Erythroblast (primary cell): ENCODE data around the gene CTIF.

Experiments
- GATA1 ChIP-seq: IDR thresholded peaks from 2 replicates; pipeline ENCODE4 v1.6.1; 2011; ENCODE audit warnings: low read depth, mild to moderate bottlenecking, control low read depth, low read length, moderate library complexity
- POLR2A ChIP-seq: IDR thresholded peaks from 2 replicates; pipeline ENCODE4 v1.6.1; 2011; ENCODE audit warnings: mild to moderate bottlenecking, low read length

DNA sequence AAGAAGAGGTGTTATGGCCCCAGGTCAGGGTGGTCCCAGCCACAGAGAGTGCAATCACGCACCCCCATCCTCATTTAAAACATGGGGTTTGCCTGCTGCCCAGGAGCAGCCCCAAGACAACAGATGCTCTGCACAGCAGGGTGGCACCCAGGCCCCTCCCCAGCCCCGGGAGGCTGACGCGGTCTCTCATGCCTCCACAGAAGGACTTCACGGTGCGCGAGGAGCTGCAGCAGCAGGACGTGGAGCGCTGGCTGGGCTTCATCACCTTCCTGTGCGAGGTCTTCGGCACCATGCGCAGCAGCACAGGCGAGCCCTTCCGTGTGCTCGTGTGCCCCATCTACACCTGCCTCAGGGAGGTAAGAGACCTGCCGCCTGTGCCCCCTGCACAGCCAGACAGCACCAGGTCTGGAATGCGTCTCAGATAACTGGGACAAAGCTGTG lies 278.2 kb downstream of the CTIF start:
- TF ChIP-seq POLR2A (no peak), GATA1 (no peak)
